ENCODE data around the gene GALNT9.
"Not testable (repeated sequence)": the region's sequence is repeated elsewhere in the genome, so short reads cannot be mapped to it uniquely, and the experiment has no call there.

Gene GALNT9

GRCh38 chr12:132227118-132227517 lies 102.3 kb downstream of the GALNT9 start:
- no peak for DNase-seq (ENCODE audit: low read depth in 2 of 2)
- no peak overlapping the region for H3K4me3 ChIP-seq (replicated peaks in 1 of 2; ENCODE audit: low read depth in 2 of 2, low read length in 2 of 2)
- no peak for TF ChIP-seq CTCF (IDR thresholded peaks at IDR 0.05; ENCODE audit: low read depth, low read length)

GRCh38 chr12:132226604-132227003 lies 102.8 kb downstream of the GALNT9 start:
- DNase-seq (ENCODE audit: low read depth in 2 of 2) = no peak
- no peak for TF ChIP-seq CTCF (IDR thresholded peaks at IDR 0.05; ENCODE audit: low read depth, low read length)
- no peak overlapping the region for H3K4me3 ChIP-seq (replicated peaks in 1 of 2; ENCODE audit: low read depth in 2 of 2, low read length in 2 of 2)

- no peak for TF ChIP-seq CTCF (IDR thresholded peaks at IDR 0.05; ENCODE audit: low read depth, low read length)
- H3K4me3 ChIP-seq (replicated peaks in 1 of 2; ENCODE audit: low read depth in 2 of 2, low read length in 2 of 2) = no peak overlapping the region
- DNase-seq (ENCODE audit: low read depth in 2 of 2) = no peak
Observed at GRCh38 chr12:132225214-132225613, 104.2 kb downstream of the GALNT9 start.

- no peak for TF ChIP-seq CTCF (IDR thresholded peaks at IDR 0.05; ENCODE audit: low read depth, low read length)
- no peak overlapping the region for H3K4me3 ChIP-seq (replicated peaks in 1 of 2; ENCODE audit: low read depth in 2 of 2, low read length in 2 of 2)
- DNase-seq (ENCODE audit: low read depth in 2 of 2) = no peak
Observed at GRCh38 chr12:132224484-132224883, 104.9 kb downstream of the GALNT9 start.

- TF ChIP-seq CTCF (IDR thresholded peaks at IDR 0.05; ENCODE audit: low read depth, low read length) = no peak
- H3K4me3 ChIP-seq (replicated peaks in 1 of 2; ENCODE audit: low read depth in 2 of 2, low read length in 2 of 2) = no peak overlapping the region
Observed at GRCh38 chr12:132222808-132223173, 106.6 kb downstream of the GALNT9 start.

GRCh38 chr12:132222096-132222807 lies 107.1 kb downstream of the GALNT9 start:
- no peak overlapping the region for H3K4me3 ChIP-seq (replicated peaks in 1 of 2; ENCODE audit: low read depth in 2 of 2, low read length in 2 of 2)
- no peak for TF ChIP-seq CTCF (IDR thresholded peaks at IDR 0.05; ENCODE audit: low read depth, low read length)

More at GRCh38 chr12:132222808-132223173, 106.6 kb downstream of the GALNT9 start:
- no peak for DNase-seq (ENCODE audit: low read depth in 2 of 2)

GRCh38 chr12:132219761-132220160 lies 109.6 kb downstream of the GALNT9 start:
- not testable (repeated sequence) for H3K4me3 ChIP-seq (replicated peaks in 1 of 2; ENCODE audit: low read depth in 2 of 2, low read length in 2 of 2); DNase-seq (ENCODE audit: low read depth in 2 of 2)

More at GRCh38 chr12:132222096-132222807, 107.1 kb downstream of the GALNT9 start:
- DNase-seq (ENCODE audit: low read depth in 2 of 2) = peak; percentile 18 to 36

Measured in cardiac fibroblast (primary cell).